Testis (tissue), 2 donors: Measurements from ENCODE around the gene SLC44A1.

ENCODE experiments used
- CTCF ChIP-seq, 3 experiments: fragments of 450-650 bp in 2 of 3; fragments of 200-600 bp in 1 of 3; sonication (generic) in 1 of 3; IDR thresholded peaks; one replicate each; pipeline ENCODE4 v1.5.1; 2016 to 2019; ENCODE audit warnings: antibody characterized with exemption in 3 of 3, mild to moderate bottlenecking in 2 of 3, moderate library complexity in 1 of 3
- POLR2A ChIP-seq: fragments of 450-650 bp; IDR thresholded peaks from one replicate; pipeline ENCODE4 v1.6.1; 2017; ENCODE audit warnings: antibody characterized with exemption, mild to moderate bottlenecking, moderate library complexity

- TF ChIP-seq CTCF (IDR thresholded peaks at IDR 0.05) = no peak
- no peak for TF ChIP-seq POLR2A
Observed at GRCh38 chr9:105219291-105219805, 25.1 kb upstream of the SLC44A1 start.
